Natural killer cell (primary cell): ENCODE data around the gene HOMER1. TPM values are rescaled to one million over a fixed set of nuclear protein-coding genes. Genes with fewer than 3 reads are reported as not detected.

ENCODE experiments used
- ATAC-seq, 3 donors: fragments of 150-1000 bp in 2 of 3; fragments of 200-7000 bp in 1 of 3; cut with Tn5 transposase; 1 replicate in 1 of 3; 2 replicates in 2 of 3; pipeline ENCODE4 v1.10.0; 2021; ENCODE audit warnings: mild to moderate bottlenecking in 2 of 3, moderate library complexity in 2 of 3
- DNase-seq, 2 donors: peaks; one replicate each; pipeline versions ENCODE4 v3.0.0 to v3.0.0-alpha.2; 2013 to 2021; ENCODE audit warnings: mixed read lengths in 1 of 2
- H3K27ac ChIP-seq: one replicate; pipeline ENCODE4 v1.5.1; 2013; ENCODE audit warnings: mild to moderate bottlenecking, low read length
- H3K27me3 ChIP-seq: one replicate; pipeline ENCODE4 v1.6.1; 2013; ENCODE audit warnings: low read length; ENCODE audit not compliant: control insufficient read depth, insufficient read depth
- H3K36me3 ChIP-seq: one replicate; pipeline ENCODE4 v1.6.1; 2013; ENCODE audit warnings: low read length; ENCODE audit not compliant: control insufficient read depth, insufficient read depth
- H3K4me1 ChIP-seq: one replicate; pipeline ENCODE4 v1.6.1; 2013; ENCODE audit warnings: low read length; ENCODE audit not compliant: control insufficient read depth, insufficient read depth
- H3K4me3 ChIP-seq: one replicate; pipeline ENCODE4 v1.5.1; 2013; ENCODE audit warnings: low read length
- H3K9me3 ChIP-seq: one replicate; pipeline ENCODE4 v1.6.1; 2013; ENCODE audit warnings: low read length; ENCODE audit not compliant: control insufficient read depth, insufficient read depth
- H3K27ac Mint-ChIP-seq, 2 donors: one replicate each; pipeline ENCODE4 v1.8.0; 2022; ENCODE audit warnings: mild to moderate bottlenecking in 2 of 2, mixed read lengths in 2 of 2, moderate library complexity in 1 of 2
- H3K27me3 Mint-ChIP-seq, 2 donors: one replicate each; pipeline ENCODE4 v1.8.0; 2022; ENCODE audit warnings: low read depth in 2 of 2, mixed read lengths in 2 of 2
- H3K36me3 Mint-ChIP-seq: one replicate; pipeline ENCODE4 v1.8.0; 2022; ENCODE audit warnings: mixed read lengths
- H3K4me1 Mint-ChIP-seq, 2 donors: one replicate each; pipeline ENCODE4 v1.8.0; 2022; ENCODE audit warnings: mixed read lengths in 2 of 2
- H3K4me3 Mint-ChIP-seq: one replicate; pipeline ENCODE4 v1.8.0; 2022; ENCODE audit warnings: mild to moderate bottlenecking, moderate library complexity, mixed read lengths
- H3K9me3 Mint-ChIP-seq, 2 donors: one replicate each; pipeline ENCODE4 v1.8.0; 2022; ENCODE audit warnings: mixed read lengths in 2 of 2
- CTCF ChIP-seq: fragments of 200-600 bp; IDR thresholded peaks from one replicate; pipeline ENCODE4 v1.8.0; 2022; ENCODE audit warnings: antibody characterized with exemption
- WGBS: methylation state at CpG from one replicate; pipeline ENCODE4 v1.1.7; 2013; ENCODE audit warnings: missing lambda C conversion rate; ENCODE audit not compliant: insufficient coverage; 5-methylcytosine and 5-hydroxymethylcytosine counted together
- intact Hi-C: fragments of 100-400 bp; cut with micrococcal nuclease; formaldehyde crosslinking; loops from one replicate; pipeline ENCODE4 v1.14.2; 2022
- total RNA-seq, 4 donors: library from RNA; stranded (reverse); fragments of 120-200 nt in 1 of 4; gene quantifications; one replicate each; pipeline versions ENCODE4 v1.2.3 to v1.2.4, GENCODE V29; 2013 to 2022

The HOMER1 gene
- total RNA-seq, 3 donors from 2014 or later (not counting 1 experiment from before 2014, with no cell fraction given): 3.1 to 5.4 (median 4.3) TPM

GRCh38 chr5:79413112-79413511, 100.8 kb downstream of the HOMER1 start:
- H3K4me3 ChIP-seq: no peak overlapping the region
- H3K27ac ChIP-seq: no peak overlapping the region
- Mint-ChIP-seq H3K27me3 (no peaks in the 10 kb centered on the region), H3K27ac (no peak overlapping the region), H3K4me1 (no peaks in the 10 kb centered on the region), H3K4me3 (no peak overlapping the region), H3K36me3 (peaks cover 1% of the 10 kb centered on the region), H3K9me3 (no peaks in the 10 kb centered on the region)
- no peaks in the 10 kb centered on the region for H3K27me3 ChIP-seq
- ATAC-seq (no peak), DNase-seq (no peak)
- H3K9me3 ChIP-seq: peaks cover 8% of the 10 kb centered on the region
- intact Hi-C loops: no loop called here
- no peaks in the 10 kb centered on the region for H3K4me1 ChIP-seq
- no peak for TF ChIP-seq CTCF
- no peaks in the 10 kb centered on the region for H3K36me3 ChIP-seq

GRCh38 chr5:79408028-79408427, 105.9 kb downstream of the HOMER1 start:
- H3K27me3 Mint-ChIP-seq: peaks cover 0 to 16% of the 10 kb centered on the region in 2 donors
- intact Hi-C loops: no loop called here
- no peak for ATAC-seq

GRCh38 chr5:79407591-79407990, 106.3 kb downstream of the HOMER1 start:
- no peak overlapping the region for H3K4me3 Mint-ChIP-seq
- H3K27me3 ChIP-seq: no peaks in the 10 kb centered on the region
- ATAC-seq (no peak), DNase-seq (no peak)
- TF ChIP-seq CTCF: no peak
- no peaks in the 10 kb centered on the region for H3K36me3 ChIP-seq
- H3K9me3 ChIP-seq: peaks cover 8% of the 10 kb centered on the region
- no peaks in the 10 kb centered on the region for H3K4me1 ChIP-seq
- peaks cover 2 to 3% of the 10 kb centered on the region in 2 donors for H3K9me3 Mint-ChIP-seq
- H3K27ac ChIP-seq: no peak overlapping the region
- no peaks in the 10 kb centered on the region for H3K4me1 Mint-ChIP-seq
- no peak overlapping the region for H3K4me3 ChIP-seq
- intact Hi-C loops: no loop called here
- peaks cover 0 to 16% of the 10 kb centered on the region in 2 donors for H3K27me3 Mint-ChIP-seq
- peaks cover 12% of the 10 kb centered on the region for H3K36me3 Mint-ChIP-seq
- no peak overlapping the region for H3K27ac Mint-ChIP-seq
- whole genome bisulfite sequencing: 100% methylated on average over 1 of the region's 1 CpG

More at GRCh38 chr5:79408028-79408427, 105.9 kb downstream of the HOMER1 start:
- no peak for TF ChIP-seq CTCF
- Mint-ChIP-seq H3K4me1 (no peaks in the 10 kb centered on the region), H3K4me3 (no peak overlapping the region), H3K9me3 (peaks cover 2 to 3% of the 10 kb centered on the region in 2 donors), H3K27ac (no peak overlapping the region), H3K36me3 (peaks cover 12% of the 10 kb centered on the region)
- peaks cover 8% of the 10 kb centered on the region for H3K9me3 ChIP-seq
- no peak overlapping the region for H3K4me3 ChIP-seq
- no peak for DNase-seq
- no peaks in the 10 kb centered on the region for H3K36me3 ChIP-seq
- H3K27ac ChIP-seq: no peak overlapping the region
- no peaks in the 10 kb centered on the region for H3K4me1 ChIP-seq
- no peaks in the 10 kb centered on the region for H3K27me3 ChIP-seq

GRCh38 chr5:79401216-79401615, 112.7 kb downstream of the HOMER1 start:
- H3K4me3 Mint-ChIP-seq: no peak overlapping the region

More at GRCh38 chr5:79401216-79401615, 112.7 kb downstream of the HOMER1 start:
- H3K36me3 ChIP-seq: no peaks in the 10 kb centered on the region
- H3K4me1 ChIP-seq: no peaks in the 10 kb centered on the region
- DNase-seq (no peak), ATAC-seq (no peak)
- intact Hi-C loops: no loop called here
- H3K4me1 Mint-ChIP-seq: no peaks in the 10 kb centered on the region
- no peak overlapping the region for H3K27ac Mint-ChIP-seq
- H3K27me3 ChIP-seq: no peaks in the 10 kb centered on the region
- no peak for TF ChIP-seq CTCF
- H3K9me3 Mint-ChIP-seq: no peaks in the 10 kb centered on the region
- 87% methylated on average over 5 of the region's 5 CpGs for WGBS
- no peaks in the 10 kb centered on the region for H3K9me3 ChIP-seq
- H3K27me3 Mint-ChIP-seq: peaks cover 0 to 3% of the 10 kb centered on the region in 2 donors
- H3K36me3 Mint-ChIP-seq: no peaks in the 10 kb centered on the region
- H3K27ac ChIP-seq: no peak overlapping the region
- H3K4me3 ChIP-seq: no peak overlapping the region
